HG02970 (cell line): Measurements from ENCODE around the gene GRHL3.

ENCODE experiments used
- ATAC-seq: cut with Tn5 transposase; IDR thresholded peaks from one replicate; pipeline ENCODE4 v1.9.1; 2021; ENCODE audit warnings: mild to moderate bottlenecking, moderate library complexity, moderate number of reproducible peaks; ENCODE audit not compliant: unreplicated experiment, low FRiP score

GRHL3 gene

DNA sequence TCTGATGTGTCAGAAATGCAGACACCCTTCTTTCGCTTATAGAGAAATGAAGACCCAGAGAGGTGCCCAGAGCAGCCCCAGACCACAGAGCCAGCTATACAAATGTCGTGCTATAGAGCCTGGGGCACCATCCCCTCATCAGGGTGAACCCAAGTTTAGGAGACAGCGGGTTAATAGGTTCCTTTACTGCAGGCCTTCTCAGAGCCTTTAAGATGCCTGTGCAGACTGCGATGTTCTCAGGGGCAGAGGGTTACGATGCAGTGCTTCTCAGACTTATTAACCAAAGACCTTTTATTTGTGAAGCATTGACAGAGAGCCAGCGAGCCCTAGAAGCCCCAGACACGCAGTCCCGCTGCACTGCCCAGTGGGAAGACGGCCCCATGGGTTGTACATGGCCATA, 47.5 kb downstream of the GRHL3 start:
- ATAC-seq, result no peak

DNA sequence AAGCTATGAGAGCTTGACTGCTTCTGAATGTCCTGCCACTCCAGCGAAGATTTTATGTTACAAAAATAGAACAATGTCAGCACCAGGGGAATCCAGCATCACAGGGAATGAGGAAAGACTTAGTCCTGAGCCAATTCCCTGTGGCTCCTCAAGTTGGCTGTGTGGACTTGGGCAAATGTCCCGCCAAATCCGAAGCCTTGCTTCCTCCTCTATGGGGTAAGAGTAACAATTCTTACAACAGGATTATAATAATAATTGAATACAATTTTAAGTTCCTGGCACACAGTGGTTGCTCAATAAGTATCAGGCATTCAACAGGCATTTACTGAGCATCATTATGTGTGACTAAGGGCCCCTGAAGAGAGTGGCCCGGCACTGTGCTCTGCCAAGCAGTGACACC, 50.0 kb downstream of the GRHL3 start:
- ATAC-seq, result no peak

DNA sequence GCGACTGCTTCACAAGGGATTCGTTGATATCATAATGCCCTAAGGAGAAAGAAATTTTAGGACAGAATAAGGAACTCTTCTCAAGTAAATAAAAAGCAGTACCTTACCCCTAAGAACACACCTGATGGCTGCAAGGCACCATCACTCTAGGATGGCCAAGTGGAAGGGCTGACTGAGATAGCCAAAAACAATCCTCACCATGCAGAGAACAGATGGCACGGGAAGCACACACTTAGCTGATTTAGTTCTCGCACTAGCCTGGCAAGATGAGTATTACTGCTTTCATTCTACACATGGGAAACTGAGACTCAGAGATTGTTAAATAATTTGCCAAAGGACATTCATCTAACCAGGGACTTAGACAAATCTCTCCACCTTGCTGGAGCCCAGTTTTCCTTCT, 50.6 kb downstream of the GRHL3 start:
- ATAC-seq, result no peak

DNA sequence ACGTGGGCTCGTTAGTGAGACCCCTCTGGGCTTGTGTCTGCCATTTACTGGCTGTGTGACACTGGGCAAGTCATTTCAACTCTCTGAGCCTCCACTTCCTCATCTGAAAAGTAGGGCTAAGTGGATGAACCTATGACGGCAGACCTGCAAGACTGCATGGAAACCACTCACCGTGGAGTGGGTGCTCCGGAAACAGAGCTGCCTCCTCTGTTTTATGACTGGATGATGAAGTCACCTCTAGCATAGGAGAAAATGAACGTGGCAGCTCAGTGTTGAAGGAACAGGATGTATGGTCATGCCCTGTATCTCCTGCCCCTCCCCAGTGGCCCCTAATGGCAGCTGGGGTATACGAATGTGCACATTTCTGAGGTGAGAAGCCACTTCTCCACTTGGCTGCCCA, 53.9 kb downstream of the GRHL3 start:
- no peak for ATAC-seq

DNA sequence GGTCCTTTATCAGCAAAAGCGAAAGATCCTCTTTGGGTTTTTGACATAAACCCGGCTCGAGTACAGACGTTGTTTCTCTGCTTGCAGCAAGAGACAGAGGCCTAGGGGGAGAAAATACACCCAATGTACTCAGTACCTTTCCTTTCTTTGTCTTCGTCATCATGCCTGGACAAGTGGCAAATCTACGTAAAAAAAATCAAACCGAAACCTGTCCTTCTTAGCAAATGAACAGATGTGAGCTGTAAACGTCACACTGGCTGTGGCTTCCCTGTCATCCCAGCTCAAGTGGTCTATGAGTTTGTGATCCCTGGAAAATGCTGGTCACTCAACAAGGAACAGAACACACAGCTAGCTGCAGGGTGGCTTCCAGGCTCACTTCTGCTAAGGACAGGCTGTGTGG, 54.6 kb downstream of the GRHL3 start:
- ATAC-seq, result no peak

DNA sequence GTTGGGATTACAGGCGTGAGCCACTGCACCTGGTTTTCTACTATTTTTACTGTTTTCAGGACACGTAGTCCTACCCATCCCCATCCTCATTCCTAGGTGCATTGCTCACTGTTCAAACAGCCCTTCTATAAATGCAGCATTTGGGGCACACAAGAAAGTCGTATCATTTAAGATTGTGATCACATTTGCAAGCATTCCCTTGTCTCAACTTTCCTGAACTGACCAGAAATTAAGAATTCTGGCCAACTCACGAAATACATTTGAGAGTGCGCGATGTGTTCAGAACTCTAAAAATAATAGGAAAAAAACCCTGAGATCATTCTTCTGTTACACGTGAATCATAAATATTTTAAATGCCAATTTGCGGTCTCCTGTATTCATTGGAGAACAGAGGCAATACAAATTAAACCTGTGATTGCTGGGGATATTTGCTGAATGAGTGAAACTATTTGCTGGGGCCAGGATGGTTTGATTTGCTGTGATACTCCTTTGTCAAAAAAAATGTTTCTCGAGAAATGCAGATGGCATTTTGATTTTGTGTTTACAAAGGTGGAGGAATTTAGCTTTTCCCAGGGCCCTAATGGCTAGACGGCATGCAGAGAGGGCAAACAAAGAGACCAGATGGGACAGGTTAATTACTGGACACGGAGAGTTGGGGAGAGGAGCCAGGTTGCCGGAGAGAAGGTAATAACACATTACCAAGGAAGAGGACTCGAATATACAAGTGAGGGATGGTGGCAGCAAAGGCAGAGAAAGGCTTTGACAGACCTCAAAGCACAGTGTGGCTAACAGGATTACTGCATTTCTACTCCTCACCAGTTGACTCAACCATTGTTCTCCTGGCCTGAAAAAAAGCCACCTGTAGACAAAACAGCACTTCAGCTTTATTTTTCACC, 56.0 kb downstream of the GRHL3 start:
- ATAC-seq, result no peak

DNA sequence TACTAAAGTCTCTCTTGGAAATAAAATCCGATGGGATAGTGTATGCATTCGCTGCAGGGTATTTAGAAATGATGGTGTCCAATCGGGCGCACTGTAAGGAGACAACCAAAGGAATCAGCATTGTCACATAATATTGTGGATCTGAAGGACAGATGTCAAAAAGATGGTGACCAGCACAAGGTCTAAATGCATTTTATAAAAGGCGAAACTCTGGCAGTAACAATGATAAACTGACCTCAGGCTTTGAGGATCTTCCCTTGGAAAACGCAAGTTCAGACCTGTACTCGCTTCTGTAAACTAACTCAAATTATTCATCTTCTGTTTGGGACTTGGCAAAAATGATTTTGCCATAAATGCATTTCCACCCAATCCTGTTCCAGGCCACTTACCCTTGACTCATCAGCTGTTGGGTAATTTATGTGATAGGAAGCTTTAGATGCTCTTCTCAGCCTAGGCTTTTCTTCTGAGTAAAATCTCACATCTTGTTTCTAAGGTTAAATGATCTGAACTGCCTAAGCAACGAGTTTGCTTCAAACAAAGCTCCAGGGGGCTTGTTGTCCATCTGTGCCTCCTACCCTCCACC, 60.7 kb downstream of the GRHL3 start:
- ATAC-seq, result no peak

DNA sequence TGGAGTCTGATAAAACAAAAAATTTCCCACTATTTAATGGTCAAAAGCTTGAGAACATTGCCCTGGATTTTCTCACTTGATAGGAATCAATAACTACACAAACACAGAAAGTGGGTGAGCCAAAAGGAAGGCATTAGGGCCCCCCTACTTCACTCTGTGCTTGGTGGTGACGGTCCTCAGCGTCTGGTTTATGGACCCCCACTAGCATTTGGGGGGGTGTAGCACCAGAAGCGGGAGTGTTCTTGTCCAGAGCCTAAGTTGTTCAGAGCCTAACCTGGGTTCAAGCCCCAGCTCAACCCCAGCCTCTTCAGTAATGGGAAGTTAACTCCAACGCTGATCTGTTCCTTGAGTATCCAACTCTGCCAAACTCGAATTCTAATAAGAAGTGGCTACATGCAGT, 61.4 kb downstream of the GRHL3 start:
- no peak for ATAC-seq

DNA sequence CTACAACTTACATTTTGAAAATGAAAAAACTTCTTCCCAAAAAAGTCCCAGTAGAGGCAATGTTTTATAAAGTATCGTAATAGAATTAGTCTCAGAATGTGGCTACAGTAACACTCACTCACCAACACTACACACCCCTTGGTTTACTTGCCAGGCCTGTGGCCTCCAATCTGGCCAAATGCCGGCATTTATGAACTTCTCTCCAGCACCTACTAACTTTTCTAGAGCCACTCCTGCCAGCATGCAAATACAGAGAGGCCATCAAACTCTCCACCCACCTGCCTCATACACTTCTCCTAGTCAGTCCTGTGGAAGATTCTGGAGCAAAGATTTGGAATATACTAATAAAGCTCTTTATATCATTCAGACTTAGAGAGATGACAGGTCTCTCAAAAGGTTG, 62.1 kb downstream of the GRHL3 start:
- no peak for ATAC-seq

DNA sequence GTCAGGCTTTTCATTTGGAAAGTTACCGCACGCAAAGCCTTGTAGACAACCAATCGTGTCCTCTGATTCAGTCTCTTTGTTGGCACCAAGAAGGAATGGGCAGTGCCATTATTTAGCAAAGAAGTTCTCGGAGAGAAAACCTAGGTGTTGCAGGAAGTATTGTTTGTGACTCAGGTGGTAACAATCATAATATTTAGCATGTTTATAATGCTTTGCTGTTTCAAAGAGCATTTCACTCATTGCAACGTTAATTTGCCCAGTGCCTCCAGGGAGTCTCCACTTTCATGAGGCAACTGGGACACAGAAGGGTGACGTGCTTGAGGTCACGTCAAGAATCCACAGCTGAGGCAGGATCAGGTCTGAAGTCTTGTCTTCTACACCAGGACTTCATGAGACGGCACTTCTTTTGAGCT, 63.0 kb downstream of the GRHL3 start:
- no peak for ATAC-seq

DNA sequence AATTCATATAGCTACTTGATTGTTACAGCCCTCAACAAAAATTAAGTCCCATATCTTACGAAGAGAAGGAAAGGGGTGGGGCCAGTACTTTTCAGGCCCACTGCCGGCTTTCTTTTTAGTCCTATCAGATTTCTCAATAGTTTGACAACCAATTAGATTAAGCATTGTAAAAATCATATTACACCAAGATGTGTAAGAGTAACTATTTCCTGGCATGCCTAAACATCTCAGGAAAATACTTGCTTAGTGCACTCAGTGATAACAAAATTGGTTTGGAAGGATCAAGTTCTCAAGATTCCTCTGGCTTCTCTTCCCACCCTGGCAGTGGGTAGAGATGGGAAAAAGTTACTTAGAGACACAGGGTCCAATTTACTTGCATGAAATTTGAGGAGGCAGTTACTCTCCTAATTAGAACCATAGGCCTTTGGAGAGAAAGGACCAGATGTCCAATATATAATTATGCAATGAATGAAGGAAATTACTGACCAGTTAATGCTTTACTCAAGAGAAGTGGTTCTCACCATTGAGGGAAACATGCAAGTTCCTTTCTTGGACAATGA, 64.3 kb downstream of the GRHL3 start:
- no peak for ATAC-seq

DNA sequence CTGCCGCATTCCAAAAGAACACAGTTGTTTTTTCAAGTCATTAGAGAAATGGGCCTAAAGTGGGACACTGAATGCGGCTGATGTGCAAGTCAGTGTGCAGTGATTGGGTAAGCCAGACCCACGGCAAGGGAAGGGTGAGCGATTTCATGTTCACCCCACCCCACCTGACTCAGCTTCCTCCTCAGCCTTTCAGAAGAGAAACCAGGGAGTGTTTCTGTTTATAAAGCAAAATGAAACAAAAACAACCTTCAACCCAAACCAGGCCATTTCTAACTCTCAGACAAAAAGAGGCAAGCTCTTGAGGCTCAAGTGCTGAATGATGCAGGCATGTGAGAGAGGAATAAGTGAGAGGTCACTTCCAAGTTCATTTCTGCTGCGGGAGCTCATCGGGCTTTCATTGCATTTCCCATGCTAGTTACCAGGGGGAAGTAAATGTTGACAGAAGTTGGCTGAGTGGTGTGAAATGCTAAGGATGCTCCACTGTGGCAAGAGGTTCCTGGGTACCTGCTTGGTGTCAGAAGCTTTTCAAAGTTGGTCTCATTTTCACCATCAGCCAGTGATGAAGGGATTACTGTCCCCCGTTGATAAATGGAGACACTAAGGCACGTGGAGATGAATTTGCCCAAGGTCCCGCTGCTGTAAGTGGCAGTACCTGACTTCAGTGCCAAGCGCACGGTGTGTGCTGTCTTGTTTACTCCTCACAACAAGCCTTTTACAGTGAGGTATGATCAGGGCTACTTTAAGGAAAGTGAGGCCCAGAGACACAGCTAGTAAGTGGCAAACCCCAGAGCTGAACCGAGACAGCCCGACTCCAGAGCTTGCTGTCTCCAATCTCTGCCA, 65.3 kb downstream of the GRHL3 start:
- ATAC-seq, result no peak

DNA sequence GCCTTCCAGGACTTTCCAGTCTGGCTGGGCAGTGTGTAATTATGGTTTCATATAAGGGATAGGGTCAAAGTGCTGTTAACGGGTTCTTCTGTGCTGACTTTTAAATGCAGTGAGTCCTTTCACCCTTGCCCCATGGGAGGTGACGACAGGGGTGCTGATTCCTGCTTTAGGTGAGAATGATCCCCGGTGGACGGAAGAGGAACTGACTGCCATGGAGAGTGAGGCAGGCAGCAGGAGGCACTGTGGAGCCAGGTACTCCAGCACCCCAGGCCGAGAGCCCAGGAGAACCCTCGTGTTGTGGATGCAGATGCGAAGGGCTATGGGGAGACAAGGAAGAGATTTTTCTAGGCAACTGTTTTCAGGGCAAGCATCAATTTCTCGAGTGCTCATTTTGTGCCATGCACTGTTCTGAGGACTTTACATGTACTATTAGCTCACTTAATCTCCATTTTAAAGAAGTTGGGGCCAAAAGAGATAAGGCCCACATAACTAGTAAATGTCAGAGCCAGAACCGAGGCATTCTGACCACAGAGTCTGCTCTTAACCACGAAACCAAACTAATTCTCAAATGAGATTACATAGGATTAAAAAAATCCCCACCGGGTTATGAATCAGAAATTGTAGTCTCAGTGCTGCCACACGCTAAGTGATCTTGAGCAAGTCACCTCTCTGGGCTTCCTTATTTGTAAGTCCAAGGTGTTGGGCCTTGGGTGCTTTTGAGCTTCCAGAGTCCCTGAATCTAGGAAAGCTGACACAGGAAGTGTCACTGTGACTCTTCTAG, 66.2 kb downstream of the GRHL3 start:
- ATAC-seq, result no peak

DNA sequence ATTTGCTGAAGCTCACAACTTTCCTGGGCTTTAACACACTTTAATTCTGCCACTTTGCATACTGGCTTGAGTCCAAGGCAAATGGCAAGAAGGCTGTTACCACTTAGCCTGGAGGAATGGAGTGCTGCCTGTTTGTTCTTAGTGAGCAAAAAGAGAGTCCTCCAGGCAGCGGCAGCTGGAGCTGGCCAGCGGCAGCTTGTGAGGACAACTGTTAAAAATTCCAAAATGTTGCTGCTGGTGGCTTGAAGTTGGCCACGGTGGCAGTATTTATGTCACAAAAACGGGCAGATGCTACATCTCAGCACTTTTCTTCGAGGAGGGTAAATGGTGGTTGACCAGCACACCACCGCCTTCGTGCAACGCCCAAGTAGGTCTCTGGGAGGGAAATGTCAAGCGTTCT, 67.1 kb downstream of the GRHL3 start:
- no peak for ATAC-seq

DNA sequence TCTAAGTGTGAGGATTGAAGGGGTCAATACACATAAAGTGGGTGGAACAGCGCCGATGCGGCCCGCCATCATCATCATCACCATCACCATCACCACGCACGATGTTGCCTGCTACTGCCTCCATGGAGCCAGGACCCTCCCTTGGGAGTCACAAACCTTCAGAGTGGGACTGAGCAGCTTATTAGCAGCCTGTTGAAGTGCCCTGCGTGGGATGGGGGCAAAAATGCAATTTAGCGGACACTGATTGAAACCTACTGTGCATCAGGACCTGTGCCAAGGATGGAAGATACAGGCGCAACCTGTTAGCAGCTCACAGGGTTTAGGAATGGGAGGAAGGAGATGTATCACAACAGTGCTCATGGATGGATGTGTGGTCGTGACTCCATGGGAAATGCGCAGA, 67.8 kb downstream of the GRHL3 start:
- no peak for ATAC-seq

DNA sequence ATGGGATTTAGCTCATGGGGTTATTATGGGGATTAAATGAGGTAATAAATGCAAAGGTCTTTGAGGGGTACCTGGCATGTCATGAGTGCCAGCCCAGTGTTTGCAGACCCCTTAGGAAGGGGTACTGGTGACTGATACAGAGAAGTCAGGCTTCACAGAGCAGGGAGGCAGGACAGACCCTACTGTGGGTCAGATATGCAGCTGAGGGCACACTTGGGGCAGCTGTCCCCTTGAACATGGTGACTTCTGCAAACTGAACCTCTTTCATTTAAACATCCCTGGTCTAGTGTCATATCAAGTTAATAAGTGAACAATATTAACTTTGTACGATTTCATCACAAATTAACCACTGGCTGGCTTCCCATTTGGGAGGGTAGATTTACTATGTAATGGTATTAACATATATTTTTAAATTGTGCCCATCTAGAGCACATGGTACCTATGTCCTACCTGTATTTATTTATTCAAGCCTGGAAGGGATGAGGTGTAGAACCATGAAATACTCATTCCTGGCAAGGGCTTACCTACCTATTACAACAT, 68.5 kb downstream of the GRHL3 start:
- no peak for ATAC-seq

DNA sequence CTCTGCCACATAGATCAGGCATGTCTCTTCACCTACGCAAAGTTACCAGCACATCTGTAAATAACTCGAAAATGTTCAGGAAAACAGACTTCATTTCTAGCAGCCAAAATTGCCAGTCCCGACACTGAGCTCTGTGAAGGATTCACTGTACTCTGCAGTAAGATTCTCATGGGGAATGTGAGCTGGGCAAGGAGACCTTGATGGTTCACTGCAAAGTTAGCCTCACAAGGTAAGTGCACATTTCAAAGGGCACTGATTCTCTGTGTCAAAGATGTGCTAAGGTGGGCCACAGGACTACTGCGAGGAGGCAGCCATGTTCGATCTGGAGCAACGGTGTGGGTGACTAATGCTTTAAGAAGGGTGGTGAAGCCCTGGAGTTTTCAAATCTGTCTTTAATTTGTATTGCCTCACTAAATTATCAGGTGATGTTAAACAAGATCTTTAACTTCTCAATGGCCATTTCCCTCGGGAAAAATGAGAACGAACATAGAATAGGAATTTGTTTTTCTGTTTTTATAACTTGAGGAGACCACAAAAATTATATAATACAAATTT, 69.3 kb downstream of the GRHL3 start:
- no peak for ATAC-seq

DNA sequence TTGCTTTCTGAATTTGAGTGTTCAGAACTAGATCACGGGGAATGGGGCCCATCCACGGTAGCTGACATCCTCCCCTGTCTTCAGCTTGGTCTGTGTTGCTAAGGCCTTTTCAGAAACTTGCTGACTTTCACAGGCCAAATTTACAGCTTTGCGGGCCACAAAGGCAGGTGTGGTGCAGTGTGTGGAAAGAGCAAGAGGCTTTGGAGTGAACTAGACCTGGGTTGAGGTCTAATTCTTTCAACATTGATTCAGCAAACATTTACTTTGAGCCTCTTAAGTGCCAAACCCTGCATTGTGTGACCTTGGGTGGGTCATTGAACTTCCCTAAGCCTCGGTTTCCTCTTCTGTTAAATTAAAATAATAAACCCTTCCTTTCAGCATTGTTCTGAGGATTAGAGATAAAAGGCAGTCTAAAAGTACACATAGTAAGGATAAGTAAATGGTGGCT, 70.1 kb downstream of the GRHL3 start:
- no peak for ATAC-seq

DNA sequence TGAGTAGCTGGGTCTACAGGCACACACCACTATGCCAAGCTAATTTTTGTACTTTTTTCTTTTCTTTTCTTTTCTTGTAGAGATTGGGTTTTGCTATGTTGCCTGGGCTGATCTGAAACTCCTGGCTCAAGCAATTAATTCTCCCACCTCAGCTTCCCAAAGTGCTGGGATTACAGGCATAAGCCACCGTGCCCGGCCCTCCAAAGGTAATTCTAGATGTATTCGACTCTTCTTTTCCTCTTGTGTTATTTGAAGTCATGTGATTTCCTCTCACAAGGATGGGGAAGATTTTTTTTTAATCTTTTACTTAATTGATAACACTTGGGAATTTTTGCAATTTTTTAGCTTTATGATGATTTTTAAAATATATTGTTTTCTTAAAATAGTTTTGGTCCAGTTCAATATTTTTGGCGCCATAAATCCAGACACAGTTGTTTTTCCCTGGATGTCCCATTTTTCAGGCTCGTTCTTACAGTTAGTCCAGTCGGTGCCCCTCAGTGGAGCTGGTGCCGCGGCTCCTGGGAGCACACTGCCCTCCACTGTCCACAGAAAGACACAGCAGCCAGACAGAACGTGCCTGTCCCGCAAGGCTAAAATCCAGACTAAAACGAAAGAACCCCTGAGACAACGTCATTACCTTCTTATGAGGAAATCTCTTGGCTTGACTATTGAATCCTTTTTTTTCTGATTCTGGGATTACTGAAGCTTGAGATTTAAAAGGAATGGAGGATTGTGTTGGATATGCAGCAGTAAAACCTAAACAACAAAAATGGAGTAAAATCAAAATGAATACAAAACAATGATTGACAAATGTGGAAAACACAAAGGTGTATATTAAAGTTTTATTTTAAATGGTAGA, 72.0 kb downstream of the GRHL3 start:
- ATAC-seq, result no peak
